Endodermal cell (in vitro differentiated cells): ENCODE results near the gene CD22. TPM values are rescaled to one million over a fixed set of nuclear protein-coding genes. Genes with fewer than 3 reads are reported as not detected.

ENCODE experiments used
- DNase-seq: peaks from one replicate; pipeline ENCODE4 v3.0.0-alpha.2; 2017
- H3K27ac ChIP-seq: 2 replicates; pipeline ENCODE4 v1.5.1; 2013; ENCODE audit warnings: mild to moderate bottlenecking, low read depth, low read length, moderate library complexity
- H3K27me3 ChIP-seq: 2 replicates; pipeline ENCODE4 v1.6.1; 2013; ENCODE audit warnings: mild to moderate bottlenecking, low read length, moderate library complexity; ENCODE audit not compliant: insufficient read depth, control insufficient read depth, poor library complexity, severe bottlenecking
- H3K36me3 ChIP-seq: 2 replicates; pipeline ENCODE4 v1.7.0; 2013; ENCODE audit warnings: mild to moderate bottlenecking, low read length, moderate library complexity; ENCODE audit not compliant: control insufficient read depth, insufficient read depth
- H3K4me1 ChIP-seq: one replicate; pipeline ENCODE4 v1.7.0; 2013; ENCODE audit warnings: low read length; ENCODE audit not compliant: control insufficient read depth, insufficient read depth
- H3K4me3 ChIP-seq: 2 replicates; pipeline ENCODE4 v1.5.1; 2013; ENCODE audit warnings: mild to moderate bottlenecking, low read length, moderate library complexity
- H3K9ac ChIP-seq: 2 replicates; pipeline ENCODE4 v1.6.1; 2013; ENCODE audit warnings: mild to moderate bottlenecking, low read length, moderate library complexity; ENCODE audit not compliant: poor library complexity, severe bottlenecking; ENCODE audit errors: extremely low read depth
- H3K9me3 ChIP-seq: 2 replicates; pipeline ENCODE4 v1.6.1; 2013; ENCODE audit warnings: mild to moderate bottlenecking, low read length, moderate library complexity; ENCODE audit not compliant: control insufficient read depth
- H3K27ac Mint-ChIP-seq: 2 replicates; pipeline ENCODE4 v1.8.0; 2020; ENCODE audit warnings: mixed read lengths
- H3K27me3 Mint-ChIP-seq: 2 replicates; pipeline ENCODE4 v1.8.0; 2021; ENCODE audit warnings: mild to moderate bottlenecking, mixed read lengths; ENCODE audit not compliant: insufficient read depth
- H3K36me3 Mint-ChIP-seq: 2 replicates; pipeline ENCODE4 v1.8.0; 2020; ENCODE audit warnings: low read depth, mixed read lengths
- H3K4me1 Mint-ChIP-seq: 2 replicates; pipeline ENCODE4 v1.8.0; 2020; ENCODE audit warnings: mixed read lengths
- H3K4me3 Mint-ChIP-seq: 2 replicates; pipeline ENCODE4 v1.8.0; 2020; ENCODE audit warnings: mild to moderate bottlenecking, moderate library complexity, mixed read lengths
- H3K9me3 Mint-ChIP-seq: 2 replicates; pipeline ENCODE4 v1.8.0; 2020; ENCODE audit warnings: mild to moderate bottlenecking, mixed read lengths
- WGBS, 2 experiments: methylation state at CpG; one replicate each; pipeline versions ENCODE4 v1.1.5 to v1.1.7; 2013; ENCODE audit warnings: missing lambda C conversion rate in 2 of 2, mixed read lengths in 1 of 2; ENCODE audit not compliant: insufficient coverage in 1 of 2, insufficient read length in 1 of 2; 5-methylcytosine and 5-hydroxymethylcytosine counted together
- total RNA-seq, 2 donors: library from RNA; stranded (reverse); fragmentation: NEBNext Ultra II Directional in 1 of 2; extraction: Animal tissue kit (Norgen Biotek cat#: 25700) in 1 of 2; gene quantifications; 2 replicates in 1 of 2; 3 replicates in 1 of 2; pipeline ENCODE4 v1.2.1, GENCODE V29; 2021
- TF ChIP-seq, protein P1 (sequence below): fragments of 200-600 bp; sonication (generic); conservative IDR thresholded peaks from 2 replicates; pipeline ENCODE4 v1.5.0; 2021; ENCODE audit warnings: antibody characterized with exemption, mild to moderate bottlenecking

Gene CD22
- total RNA-seq, 2 donors from 2014 or later, result not detected

- Mint-ChIP-seq H3K27ac (no peak overlapping the region), H3K36me3 (no peaks in the 10 kb centered on the region), H3K4me3 (no peak overlapping the region), H3K9me3 (no peaks in the 10 kb centered on the region), H3K27me3 (peaks cover 10% of the 10 kb centered on the region), H3K4me1 (peaks cover 8% of the 10 kb centered on the region)
- H3K27me3 ChIP-seq, result no peaks in the 10 kb centered on the region
- no peaks in the 10 kb centered on the region for H3K36me3 ChIP-seq
- no peak overlapping the region for H3K27ac ChIP-seq
- H3K9ac ChIP-seq, result no peak overlapping the region
- TF ChIP-seq, protein P1, sequence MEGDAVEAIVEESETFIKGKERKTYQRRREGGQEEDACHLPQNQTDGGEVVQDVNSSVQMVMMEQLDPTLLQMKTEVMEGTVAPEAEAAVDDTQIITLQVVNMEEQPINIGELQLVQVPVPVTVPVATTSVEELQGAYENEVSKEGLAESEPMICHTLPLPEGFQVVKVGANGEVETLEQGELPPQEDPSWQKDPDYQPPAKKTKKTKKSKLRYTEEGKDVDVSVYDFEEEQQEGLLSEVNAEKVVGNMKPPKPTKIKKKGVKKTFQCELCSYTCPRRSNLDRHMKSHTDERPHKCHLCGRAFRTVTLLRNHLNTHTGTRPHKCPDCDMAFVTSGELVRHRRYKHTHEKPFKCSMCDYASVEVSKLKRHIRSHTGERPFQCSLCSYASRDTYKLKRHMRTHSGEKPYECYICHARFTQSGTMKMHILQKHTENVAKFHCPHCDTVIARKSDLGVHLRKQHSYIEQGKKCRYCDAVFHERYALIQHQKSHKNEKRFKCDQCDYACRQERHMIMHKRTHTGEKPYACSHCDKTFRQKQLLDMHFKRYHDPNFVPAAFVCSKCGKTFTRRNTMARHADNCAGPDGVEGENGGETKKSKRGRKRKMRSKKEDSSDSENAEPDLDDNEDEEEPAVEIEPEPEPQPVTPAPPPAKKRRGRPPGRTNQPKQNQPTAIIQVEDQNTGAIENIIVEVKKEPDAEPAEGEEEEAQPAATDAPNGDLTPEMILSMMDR, result no peak
- H3K9me3 ChIP-seq, result no peaks in the 10 kb centered on the region
- no peak overlapping the region for H3K4me3 ChIP-seq
- peak; percentile 27 for DNase-seq
- no peaks in the 10 kb centered on the region for H3K4me1 ChIP-seq
- 86 to 92% methylated on average over 14 to 17 of the region's 17 CpGs for WGBS, 2 experiments
Measured at GRCh38 chr19:35344511-35345031, 15.6 kb downstream of the CD22 start.

GRCh38 chr19:35345671-35346111 lies 16.7 kb downstream of the CD22 start:
- Mint-ChIP-seq H3K9me3 (no peaks in the 10 kb centered on the region), H3K4me1 (peaks cover 8% of the 10 kb centered on the region), H3K4me3 (no peak overlapping the region), H3K36me3 (no peaks in the 10 kb centered on the region), H3K27ac (no peak overlapping the region), H3K27me3 (peaks cover 8% of the 10 kb centered on the region)
- TF ChIP-seq, protein P1, result no peak
- DNase-seq, result peak; percentile 18
- no peaks in the 10 kb centered on the region for H3K36me3 ChIP-seq
- 92 to 95% methylated on average over 11 of the region's 11 CpGs for WGBS, 2 experiments
- no peak overlapping the region for H3K4me3 ChIP-seq
- no peak overlapping the region for H3K27ac ChIP-seq
- no peak overlapping the region for H3K9ac ChIP-seq
- H3K4me1 ChIP-seq, result no peaks in the 10 kb centered on the region
- no peaks in the 10 kb centered on the region for H3K27me3 ChIP-seq
- no peaks in the 10 kb centered on the region for H3K9me3 ChIP-seq

DNA sequence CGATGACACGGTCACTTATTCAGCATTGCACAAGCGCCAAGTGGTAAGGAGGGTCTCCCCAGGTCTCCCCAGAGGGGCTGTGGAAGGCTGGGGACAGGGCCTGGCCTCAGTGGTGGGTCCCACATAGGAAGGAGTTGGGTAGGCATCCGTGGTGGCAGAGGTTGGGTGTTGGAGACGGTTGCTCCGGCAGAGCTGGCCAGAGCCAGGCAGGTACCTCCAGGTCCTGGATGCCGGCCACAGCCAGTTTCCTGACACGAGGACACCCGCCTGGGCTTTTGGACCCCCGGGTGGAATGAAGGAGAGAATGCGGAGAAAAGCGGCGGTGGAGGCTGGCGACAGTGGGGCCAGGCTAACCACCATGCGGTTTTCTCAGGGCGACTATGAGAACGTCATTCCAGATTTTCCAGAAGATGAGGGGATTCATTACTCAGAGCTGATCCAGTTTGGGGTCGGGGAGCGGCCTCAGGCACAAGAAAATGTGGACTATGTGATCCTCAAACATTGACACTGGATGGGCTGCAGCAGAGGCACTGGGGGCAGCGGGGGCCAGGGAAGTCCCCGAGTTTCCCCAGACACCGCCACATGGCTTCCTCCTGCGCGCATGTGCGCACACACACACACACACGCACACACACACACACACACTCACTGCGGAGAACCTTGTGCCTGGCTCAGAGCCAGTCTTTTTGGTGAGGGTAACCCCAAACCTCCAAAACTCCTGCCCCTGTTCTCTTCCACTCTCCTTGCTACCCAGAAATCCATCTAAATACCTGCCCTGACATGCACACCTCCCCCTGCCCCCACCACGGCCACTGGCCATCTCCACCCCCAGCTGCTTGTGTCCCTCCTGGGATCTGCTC lies 17.4 kb downstream of the CD22 start:
- H3K4me1 Mint-ChIP-seq, result peaks cover 8% of the 10 kb centered on the region
- WGBS, 2 experiments, result 93% methylated on average over 16 to 28 of the region's 28 CpGs
- TF ChIP-seq, protein P1, result no peak
- Histone ChIP-seq H3K9me3 (no peaks in the 10 kb centered on the region), H3K27ac (no peak overlapping the region), H3K36me3 (no peaks in the 10 kb centered on the region), H3K4me3 (no peak overlapping the region), H3K4me1 (no peaks in the 10 kb centered on the region), H3K9ac (no peak overlapping the region), H3K27me3 (no peaks in the 10 kb centered on the region)
- no peaks in the 10 kb centered on the region for H3K36me3 Mint-ChIP-seq
- H3K27me3 Mint-ChIP-seq, result peaks cover 8% of the 10 kb centered on the region
- no peak overlapping the region for H3K27ac Mint-ChIP-seq
- H3K4me3 Mint-ChIP-seq, result no peak overlapping the region
- peak; percentile 46 for DNase-seq
- H3K9me3 Mint-ChIP-seq, result no peaks in the 10 kb centered on the region
